ENCODE results near the gene IL10RB.

IL10RB gene

GRCh38 chr21:33339135-33339534 is 73.0 kb downstream of the IL10RB start:
- DNase-seq = no peak

- no peak for DNase-seq
Measured at GRCh38 chr21:33339918-33340317, 73.8 kb downstream of the IL10RB start.

- no peak for DNase-seq
Measured at GRCh38 chr21:33345751-33346238, 79.6 kb downstream of the IL10RB start.

Measured in NCI-H187 (cell line).